Endodermal cell (in vitro differentiated cells): ENCODE results near the gene SPATA2L. TPM values are rescaled to one million over a fixed set of nuclear protein-coding genes. Genes with fewer than 3 reads are reported as not detected.

ENCODE experiments used
- DNase-seq: peaks from one replicate; pipeline ENCODE4 v3.0.0-alpha.2; 2017
- H3K27ac ChIP-seq: 2 replicates; pipeline ENCODE4 v1.5.1; 2013; ENCODE audit warnings: mild to moderate bottlenecking, low read depth, low read length, moderate library complexity
- H3K27me3 ChIP-seq: 2 replicates; pipeline ENCODE4 v1.6.1; 2013; ENCODE audit warnings: mild to moderate bottlenecking, low read length, moderate library complexity; ENCODE audit not compliant: insufficient read depth, control insufficient read depth, poor library complexity, severe bottlenecking
- H3K36me3 ChIP-seq: 2 replicates; pipeline ENCODE4 v1.7.0; 2013; ENCODE audit warnings: mild to moderate bottlenecking, low read length, moderate library complexity; ENCODE audit not compliant: control insufficient read depth, insufficient read depth
- H3K4me1 ChIP-seq: one replicate; pipeline ENCODE4 v1.7.0; 2013; ENCODE audit warnings: low read length; ENCODE audit not compliant: control insufficient read depth, insufficient read depth
- H3K4me3 ChIP-seq: 2 replicates; pipeline ENCODE4 v1.5.1; 2013; ENCODE audit warnings: mild to moderate bottlenecking, low read length, moderate library complexity
- H3K9ac ChIP-seq: 2 replicates; pipeline ENCODE4 v1.6.1; 2013; ENCODE audit warnings: mild to moderate bottlenecking, low read length, moderate library complexity; ENCODE audit not compliant: poor library complexity, severe bottlenecking; ENCODE audit errors: extremely low read depth
- H3K9me3 ChIP-seq: 2 replicates; pipeline ENCODE4 v1.6.1; 2013; ENCODE audit warnings: mild to moderate bottlenecking, low read length, moderate library complexity; ENCODE audit not compliant: control insufficient read depth
- H3K27ac Mint-ChIP-seq: 2 replicates; pipeline ENCODE4 v1.8.0; 2020; ENCODE audit warnings: mixed read lengths
- H3K27me3 Mint-ChIP-seq: 2 replicates; pipeline ENCODE4 v1.8.0; 2021; ENCODE audit warnings: mild to moderate bottlenecking, mixed read lengths; ENCODE audit not compliant: insufficient read depth
- H3K36me3 Mint-ChIP-seq: 2 replicates; pipeline ENCODE4 v1.8.0; 2020; ENCODE audit warnings: low read depth, mixed read lengths
- H3K4me1 Mint-ChIP-seq: 2 replicates; pipeline ENCODE4 v1.8.0; 2020; ENCODE audit warnings: mixed read lengths
- H3K4me3 Mint-ChIP-seq: 2 replicates; pipeline ENCODE4 v1.8.0; 2020; ENCODE audit warnings: mild to moderate bottlenecking, moderate library complexity, mixed read lengths
- H3K9me3 Mint-ChIP-seq: 2 replicates; pipeline ENCODE4 v1.8.0; 2020; ENCODE audit warnings: mild to moderate bottlenecking, mixed read lengths
- WGBS, 2 experiments: methylation state at CpG; one replicate each; pipeline versions ENCODE4 v1.1.5 to v1.1.7; 2013; ENCODE audit warnings: missing lambda C conversion rate in 2 of 2, mixed read lengths in 1 of 2; ENCODE audit not compliant: insufficient coverage in 1 of 2, insufficient read length in 1 of 2; 5-methylcytosine and 5-hydroxymethylcytosine counted together
- long read RNA-seq, 4 experiments: library from polyadenylated mRNA in 2 of 4; library from RNA in 1 of 4; library from capped mRNA in 1 of 4; stranded (forward) in 3 of 4; unstranded in 1 of 4; transcript quantifications; one replicate each; pipeline ENCODE4 v2.0.0, GENCODE V29; 2020 to 2021; ENCODE audit warnings: inconsistent platforms in 1 of 4
- polyA plus RNA-seq, 2 experiments: library from polyadenylated mRNA; stranded (reverse); fragments of 50-300 nt; gene quantifications; one replicate each; pipeline ENCODE4 v1.2.3, GENCODE V29; 2013
- total RNA-seq, 2 donors: library from RNA; stranded (reverse); fragmentation: NEBNext Ultra II Directional in 1 of 2; extraction: Animal tissue kit (Norgen Biotek cat#: 25700) in 1 of 2; gene quantifications; 2 replicates in 1 of 2; 3 replicates in 1 of 2; pipeline ENCODE4 v1.2.1, GENCODE V29; 2021
- TF ChIP-seq, protein P1 (sequence below): fragments of 200-600 bp; sonication (generic); conservative IDR thresholded peaks from 2 replicates; pipeline ENCODE4 v1.5.0; 2021; ENCODE audit warnings: antibody characterized with exemption, mild to moderate bottlenecking

SPATA2L gene, protein sequence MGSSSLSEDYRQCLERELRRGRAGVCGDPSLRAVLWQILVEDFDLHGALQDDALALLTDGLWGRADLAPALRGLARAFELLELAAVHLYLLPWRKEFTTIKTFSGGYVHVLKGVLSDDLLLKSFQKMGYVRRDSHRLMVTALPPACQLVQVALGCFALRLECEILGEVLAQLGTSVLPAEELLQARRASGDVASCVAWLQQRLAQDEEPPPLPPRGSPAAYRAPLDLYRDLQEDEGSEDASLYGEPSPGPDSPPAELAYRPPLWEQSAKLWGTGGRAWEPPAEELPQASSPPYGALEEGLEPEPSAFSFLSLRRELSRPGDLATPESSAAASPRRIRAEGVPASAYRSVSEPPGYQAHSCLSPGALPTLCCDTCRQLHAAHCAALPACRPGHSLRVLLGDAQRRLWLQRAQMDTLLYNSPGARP
- total RNA-seq, result 10 to 100 TPM; 22.9 to 28.8 TPM
- 8.1 TPM for polyA plus RNA-seq (2013, experiment 1 of 2)
- 8.7 TPM for polyA plus RNA-seq (2013, experiment 2 of 2)
- long read RNA-seq, experiment 1, partial matches to known transcripts, result 2 of 10 reads
- long read RNA-seq, experiment 1, other reads (novel, unspliced or antisense), result 3 of 10 reads
- long read RNA-seq, experiment 2, transcript SPATA2L-201 (3 exons, 2,335 nt), result major isoform, 42 of 69 reads
- long read RNA-seq, experiment 2, transcript SPATA2L-203 (3 exons, 692 nt), result minor isoform, 13 of 69 reads
- long read RNA-seq, experiment 2, partial matches to known transcripts, result 7 of 69 reads
- long read RNA-seq, experiment 2, other reads (novel, unspliced or antisense), result 7 of 69 reads
- long read RNA-seq, experiment 3, transcript SPATA2L-203 (3 exons, 692 nt), result minor isoform, 62 of 199 reads
- long read RNA-seq, experiment 3, transcript SPATA2L-201 (3 exons, 2,335 nt), result major isoform, 109 of 199 reads
- long read RNA-seq, experiment 3, partial matches to known transcripts, result 14 of 199 reads
- long read RNA-seq, experiment 3, other reads (novel, unspliced or antisense), result 14 of 199 reads
- long read RNA-seq, experiment 4, partial matches to known transcripts, result 1 of 1 reads
- long read RNA-seq, experiment 4, other reads (novel, unspliced or antisense), result 0 of 1 reads

DNA sequence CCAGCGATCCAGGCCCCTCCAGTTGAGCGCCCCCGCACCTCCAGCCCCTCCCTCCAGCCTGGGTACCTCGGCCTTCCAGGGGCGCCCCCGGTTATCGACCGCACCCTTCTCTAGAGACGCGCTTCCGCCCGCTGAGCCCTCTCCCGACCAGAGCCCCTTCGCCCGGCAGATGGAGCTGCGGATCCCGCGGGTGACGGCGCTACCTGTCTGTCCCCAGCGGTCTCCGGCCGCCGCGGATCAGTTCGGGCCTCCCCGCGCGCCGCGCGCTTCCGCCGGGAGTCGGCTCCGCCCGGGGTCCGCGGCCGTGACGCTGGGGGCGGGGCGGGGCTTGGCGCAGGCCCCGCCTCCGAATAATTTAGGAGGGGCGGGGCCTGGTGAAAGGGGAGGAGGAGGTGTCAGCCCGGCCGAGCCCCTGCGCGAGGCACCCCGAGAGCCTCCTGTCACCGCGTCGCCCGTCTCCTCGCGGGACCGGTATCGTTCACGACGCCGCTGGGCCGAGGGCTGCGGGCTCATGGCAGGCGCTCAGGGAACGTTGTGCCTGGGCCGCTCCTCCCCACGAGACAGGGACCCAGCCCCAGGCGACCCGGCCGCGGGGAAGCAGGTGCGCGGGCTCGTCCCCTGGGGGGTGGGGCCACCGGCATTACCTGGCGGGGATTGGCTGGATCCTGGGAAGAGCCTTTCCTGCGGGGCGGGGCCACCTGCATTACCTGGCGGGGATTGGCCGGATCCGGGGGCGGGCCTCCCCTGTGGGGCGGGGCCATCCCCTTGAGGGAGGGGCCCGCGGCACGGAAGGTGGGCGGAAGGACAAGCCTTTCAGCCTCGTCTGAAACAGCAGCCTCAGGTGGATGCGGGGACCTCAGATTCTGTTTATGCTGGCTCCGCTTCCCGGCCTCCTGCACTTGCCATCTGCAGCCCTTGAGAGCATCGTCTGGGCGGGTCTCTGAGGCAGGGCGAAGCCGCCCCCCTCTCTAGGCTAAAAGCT, at the start of gene SPATA2L:
Gene SPATA2L, minus strand, starts transcription at position 281 of the 982 bp plus-strand sequence. CDS start 473 bp downstream, outside the sequence.
- Mint-ChIP-seq H3K4me1 (peaks cover 6% of the 10 kb centered on the region), H3K9me3 (no peaks in the 10 kb centered on the region), H3K36me3 (peaks cover 13% of the 10 kb centered on the region), H3K4me3 (peak within 1 kb of the TSS; percentile 69), H3K27me3 (peaks cover 8% of the 10 kb centered on the region), H3K27ac (peak within 1 kb of the TSS; percentile 93)
- Histone ChIP-seq H3K4me3 (peak within 1 kb of the TSS; percentile 81), H3K36me3 (peaks cover 13% of the 10 kb centered on the region), H3K4me1 (peaks cover 7% of the 10 kb centered on the region), H3K9me3 (no peaks in the 10 kb centered on the region), H3K9ac (peak within 1 kb of the TSS; percentile 86), H3K27me3 (no peaks in the 10 kb centered on the region), H3K27ac (peak within 1 kb of the TSS; percentile 18)
- peak; percentile 99 for DNase-seq
- TF ChIP-seq, protein P1, sequence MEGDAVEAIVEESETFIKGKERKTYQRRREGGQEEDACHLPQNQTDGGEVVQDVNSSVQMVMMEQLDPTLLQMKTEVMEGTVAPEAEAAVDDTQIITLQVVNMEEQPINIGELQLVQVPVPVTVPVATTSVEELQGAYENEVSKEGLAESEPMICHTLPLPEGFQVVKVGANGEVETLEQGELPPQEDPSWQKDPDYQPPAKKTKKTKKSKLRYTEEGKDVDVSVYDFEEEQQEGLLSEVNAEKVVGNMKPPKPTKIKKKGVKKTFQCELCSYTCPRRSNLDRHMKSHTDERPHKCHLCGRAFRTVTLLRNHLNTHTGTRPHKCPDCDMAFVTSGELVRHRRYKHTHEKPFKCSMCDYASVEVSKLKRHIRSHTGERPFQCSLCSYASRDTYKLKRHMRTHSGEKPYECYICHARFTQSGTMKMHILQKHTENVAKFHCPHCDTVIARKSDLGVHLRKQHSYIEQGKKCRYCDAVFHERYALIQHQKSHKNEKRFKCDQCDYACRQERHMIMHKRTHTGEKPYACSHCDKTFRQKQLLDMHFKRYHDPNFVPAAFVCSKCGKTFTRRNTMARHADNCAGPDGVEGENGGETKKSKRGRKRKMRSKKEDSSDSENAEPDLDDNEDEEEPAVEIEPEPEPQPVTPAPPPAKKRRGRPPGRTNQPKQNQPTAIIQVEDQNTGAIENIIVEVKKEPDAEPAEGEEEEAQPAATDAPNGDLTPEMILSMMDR, result peak; percentile 37
- 0 to 2% methylated on average over 47 to 97 of the region's 97 CpGs for WGBS, 2 experiments

DNA sequence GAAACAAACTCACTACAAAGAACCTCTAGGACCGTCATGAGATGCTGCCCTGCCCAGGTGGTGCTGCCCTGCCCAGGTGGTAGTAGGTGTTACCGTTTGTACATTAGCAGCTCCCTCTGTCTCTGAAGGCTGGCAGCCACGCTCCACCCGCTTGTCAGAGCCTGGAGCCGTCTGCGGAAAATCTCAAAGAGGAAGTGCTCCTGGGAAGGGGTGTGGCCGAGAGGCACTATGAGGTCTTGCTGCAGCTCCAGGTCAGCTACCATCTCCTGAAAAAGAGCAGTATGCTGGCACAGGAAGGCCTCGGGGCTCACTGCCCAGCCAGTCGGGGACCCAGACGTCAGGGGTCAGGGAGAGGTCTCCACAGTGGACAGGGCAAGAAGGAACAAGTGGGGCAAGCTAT, 48.1 kb upstream of the SPATA2L start:
- Histone ChIP-seq H3K9me3 (no peaks in the 10 kb centered on the region), H3K4me1 (no peaks in the 10 kb centered on the region), H3K27me3 (no peaks in the 10 kb centered on the region), H3K9ac (no peak overlapping the region), H3K36me3 (peaks cover 71% of the 10 kb centered on the region), H3K27ac (no peak overlapping the region), H3K4me3 (no peak overlapping the region)
- peaks cover 74% of the 10 kb centered on the region for H3K36me3 Mint-ChIP-seq
- H3K27ac Mint-ChIP-seq, result peak overlapping the region; percentile 27
- no peak for DNase-seq
- H3K4me3 Mint-ChIP-seq, result no peak overlapping the region
- no peaks in the 10 kb centered on the region for H3K27me3 Mint-ChIP-seq
- H3K4me1 Mint-ChIP-seq, result no peaks in the 10 kb centered on the region
- H3K9me3 Mint-ChIP-seq, result no peaks in the 10 kb centered on the region
- 90 to 91% methylated on average over 10 of the region's 10 CpGs for WGBS, 2 experiments
- TF ChIP-seq, protein P1, result no peak
